NCI-H2029 treated with DMSO at 0.1 percent for 48 hours (cell line): Measurements from ENCODE around the gene GGA2.
"Not testable (repeated sequence)": the region's sequence is repeated elsewhere in the genome, so short reads cannot be mapped to it uniquely, and the experiment has no call there.

Experiments used
- DNase-seq: peaks from one replicate; lab custom pipeline; 2025; lab: John Stamatoyannopoulos, UW

GGA2 gene

GRCh38 chr16:23476289-23476688 lies 34.0 kb downstream of the GGA2 start:
- DNase-seq: no peak

- DNase-seq: peak; percentile 33
These were observed 40.5 kb downstream of the GGA2 start for GRCh38 chr16:23469814-23470213.

- no peak for DNase-seq
These were observed 44.0 kb downstream of the GGA2 start for GRCh38 chr16:23466162-23466885.

- DNase-seq: no peak
These were observed 45.1 kb downstream of the GGA2 start for GRCh38 chr16:23465179-23465578.

- DNase-seq: no peak
These were observed 46.1 kb downstream of the GGA2 start for GRCh38 chr16:23464196-23464595.

- peak; percentile 25 for DNase-seq
These were observed 47.3 kb downstream of the GGA2 start for GRCh38 chr16:23462994-23463393.

- DNase-seq: no peak
These were observed 56.8 kb downstream of the GGA2 start for GRCh38 chr16:23453338-23454052.

- DNase-seq: peak; percentile 40
These were observed 57.5 kb downstream of the GGA2 start, which contains the start of gene COG7 for GRCh38 chr16:23452572-23453337. Gene COG7, minus strand, starts transcription at chr16:23453189. Its CDS starts 195 bp downstream, at chr16:23452994.

GRCh38 chr16:23452221-23452571 lies 58.1 kb downstream of the GGA2 start:
- DNase-seq: no peak

GRCh38 chr16:23448392-23448791 lies 61.9 kb downstream of the GGA2 start:
- no peak for DNase-seq

GRCh38 chr16:23437542-23437941 lies 72.8 kb downstream of the GGA2 start:
- not testable (repeated sequence) for DNase-seq

- DNase-seq: no peak
These were observed 73.3 kb downstream of the GGA2 start for GRCh38 chr16:23436951-23437350.

GRCh38 chr16:23435500-23435899 lies 74.8 kb downstream of the GGA2 start:
- peak; percentile 60 for DNase-seq

GRCh38 chr16:23434380-23434779 lies 75.9 kb downstream of the GGA2 start:
- peak; percentile 91 for DNase-seq

- no peak for DNase-seq
These were observed 76.9 kb downstream of the GGA2 start for GRCh38 chr16:23433261-23433920.

- DNase-seq: no peak
These were observed 77.8 kb downstream of the GGA2 start for GRCh38 chr16:23432176-23433128.

GRCh38 chr16:23428351-23428750 lies 81.9 kb downstream of the GGA2 start:
- DNase-seq: no peak

- DNase-seq: peak; percentile 84
These were observed 85.9 kb downstream of the GGA2 start for GRCh38 chr16:23424292-23424958.

- DNase-seq: peak; percentile 80
These were observed 86.7 kb downstream of the GGA2 start for GRCh38 chr16:23423496-23424049.

- no peak for DNase-seq
These were observed 90.3 kb downstream of the GGA2 start for GRCh38 chr16:23420011-23420410.
